KOPT-K1 (cell line): ENCODE data around the gene SARNP.

Source experiments
- H3K27ac ChIP-seq: fragments of 200-600 bp; sonication (generic); 2 replicates; pipeline ENCODE4 v1.5.1; 2016; ENCODE audit warnings: antibody characterized with exemption, mild to moderate bottlenecking, low read depth, low read length; ENCODE audit not compliant: poor library complexity, severe bottlenecking
- H3K36me3 ChIP-seq: fragments of 200-600 bp; sonication (generic); 2 replicates; pipeline ENCODE4 v1.5.1; 2017; ENCODE audit warnings: antibody characterized with exemption, mild to moderate bottlenecking, low read length, moderate library complexity; ENCODE audit not compliant: insufficient read depth
- H3K9me3 ChIP-seq: fragments of 200-600 bp; sonication (generic); 2 replicates; pipeline ENCODE4 v1.5.1; 2017; ENCODE audit warnings: antibody characterized with exemption, low read length, mild to moderate bottlenecking; ENCODE audit not compliant: insufficient read depth, poor library complexity, severe bottlenecking

The SARNP gene

GRCh38 chr12:55745361-55746173 lies 72.0 kb downstream of the SARNP start:
- H3K9me3 ChIP-seq, result no peaks in the 10 kb centered on the region
- H3K36me3 ChIP-seq, result peaks cover 42% of the 10 kb centered on the region
- H3K27ac ChIP-seq, result peak overlapping the region; percentile 70

GRCh38 chr12:55744340-55745030 lies 73.0 kb downstream of the SARNP start:
- peak overlapping the region; percentile 70 for H3K27ac ChIP-seq
- peaks cover 32% of the 10 kb centered on the region for H3K36me3 ChIP-seq
- no peaks in the 10 kb centered on the region for H3K9me3 ChIP-seq

GRCh38 chr12:55743406-55744339 lies 73.9 kb downstream of the SARNP start:
- Histone ChIP-seq H3K36me3 (peaks cover 23% of the 10 kb centered on the region; the same call in 1 of the 2 replicates), H3K9me3 (no peaks in the 10 kb centered on the region), H3K27ac (peak overlapping the region; percentile 70)

DNA sequence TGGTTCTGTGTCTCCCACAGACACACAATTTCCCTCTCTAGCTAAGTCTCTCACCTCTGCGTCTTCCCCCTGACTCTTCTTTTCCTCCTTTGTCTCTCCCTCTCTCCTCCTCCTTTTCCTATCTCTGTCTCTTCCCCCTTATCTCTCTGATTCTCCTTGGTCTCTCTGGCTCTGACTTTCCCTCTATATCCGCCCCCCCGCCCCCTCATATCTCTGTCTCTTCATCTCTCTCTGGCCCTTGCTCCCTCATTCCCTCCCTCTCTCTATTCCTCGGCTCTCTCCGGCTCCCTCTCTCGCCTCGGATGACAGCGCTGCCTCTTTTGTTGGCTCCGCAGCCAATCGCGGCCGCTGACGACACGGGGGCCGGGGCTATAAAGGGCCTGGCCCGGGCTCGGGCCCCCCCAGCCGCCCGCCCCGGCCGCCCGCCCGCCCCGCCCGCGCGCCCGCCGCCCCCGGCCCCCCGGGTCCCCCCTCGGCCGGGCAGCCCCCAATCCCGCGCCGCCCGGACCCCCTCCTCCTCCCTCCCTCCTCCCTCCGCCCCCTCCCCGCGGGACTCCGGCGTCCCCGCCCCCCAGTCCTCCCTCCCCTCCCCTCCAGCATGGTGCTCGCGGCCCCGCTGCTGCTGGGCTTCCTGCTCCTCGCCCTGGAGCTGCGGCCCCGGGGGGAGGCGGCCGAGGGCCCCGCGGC lies 74.7 kb downstream of the SARNP start, which contains the start of gene GDF11:
Gene GDF11 (plus strand): TSS at position 404 of the 687 bp plus-strand sequence. CDS start 195 bp downstream, at position 599.
- Histone ChIP-seq H3K27ac (peak within 1 kb of the TSS; percentile 70), H3K36me3 (peaks cover 15% of the 10 kb centered on the region; the same call in 1 of the 2 replicates), H3K9me3 (no peaks in the 10 kb centered on the region)

GRCh38 chr12:55741931-55742680 lies 75.4 kb downstream of the SARNP start:
- Histone ChIP-seq H3K36me3 (peaks cover 8% of the 10 kb centered on the region; the same call in 1 of the 2 replicates), H3K27ac (peak overlapping the region; percentile 48)

GRCh38 chr12:55739025-55739378 lies 78.5 kb downstream of the SARNP start:
- no peaks in the 10 kb centered on the region for H3K36me3 ChIP-seq
- H3K27ac ChIP-seq, result no peak overlapping the region
- H3K9me3 ChIP-seq, result no peaks in the 10 kb centered on the region

More at GRCh38 chr12:55741931-55742680, 75.4 kb downstream of the SARNP start:
- H3K9me3 ChIP-seq, result no peaks in the 10 kb centered on the region

GRCh38 chr12:55738123-55739024 lies 79.2 kb downstream of the SARNP start:
- no peaks in the 10 kb centered on the region for H3K9me3 ChIP-seq
- H3K27ac ChIP-seq, result peak overlapping the region; percentile 75
- H3K36me3 ChIP-seq, result no peaks in the 10 kb centered on the region

GRCh38 chr12:55737581-55738122 lies 79.9 kb downstream of the SARNP start:
- Histone ChIP-seq H3K36me3 (no peaks in the 10 kb centered on the region), H3K27ac (peak overlapping the region; percentile 75), H3K9me3 (no peaks in the 10 kb centered on the region)

DNA sequence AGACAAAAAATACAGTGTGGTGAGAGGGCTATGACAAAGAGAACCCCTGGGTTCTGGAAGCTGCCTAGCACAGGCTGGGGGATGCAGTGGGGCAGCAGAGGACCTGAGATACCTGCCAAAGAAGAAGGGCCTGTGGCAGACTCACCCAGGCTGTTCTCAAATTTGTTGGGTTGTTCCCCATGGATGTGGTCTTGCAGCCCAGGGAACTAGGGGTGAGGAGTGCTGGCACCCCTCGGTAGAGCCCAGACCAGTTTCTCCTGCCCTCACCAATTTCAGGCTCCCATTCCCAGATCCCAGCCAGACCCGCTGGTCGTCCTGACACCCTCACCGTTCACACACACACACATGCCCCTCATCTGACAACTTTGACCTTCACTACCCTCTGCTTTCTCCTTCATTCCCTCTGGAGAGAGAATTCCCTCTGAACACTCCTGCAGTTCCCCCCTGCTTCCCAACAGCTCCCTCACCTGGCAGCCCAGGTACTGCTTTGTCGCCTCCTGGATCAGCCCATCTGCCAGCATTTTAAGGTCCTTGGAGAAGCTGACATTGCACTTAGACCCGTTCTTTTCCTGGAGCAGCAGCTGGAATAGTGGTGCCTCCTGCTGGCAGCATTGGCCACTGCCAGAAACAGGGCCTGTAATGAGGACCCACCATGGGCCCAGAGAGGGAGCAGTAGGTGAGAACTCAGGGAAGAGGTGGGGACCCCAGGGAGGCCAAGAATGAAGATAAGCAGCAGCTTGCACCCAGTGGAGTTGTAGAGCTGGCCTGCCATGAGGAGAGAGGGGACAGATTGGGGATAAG lies 80.5 kb downstream of the SARNP start:
- no peaks in the 10 kb centered on the region for H3K36me3 ChIP-seq
- no peaks in the 10 kb centered on the region for H3K9me3 ChIP-seq
- H3K27ac ChIP-seq, result peak overlapping the region; percentile 75

DNA sequence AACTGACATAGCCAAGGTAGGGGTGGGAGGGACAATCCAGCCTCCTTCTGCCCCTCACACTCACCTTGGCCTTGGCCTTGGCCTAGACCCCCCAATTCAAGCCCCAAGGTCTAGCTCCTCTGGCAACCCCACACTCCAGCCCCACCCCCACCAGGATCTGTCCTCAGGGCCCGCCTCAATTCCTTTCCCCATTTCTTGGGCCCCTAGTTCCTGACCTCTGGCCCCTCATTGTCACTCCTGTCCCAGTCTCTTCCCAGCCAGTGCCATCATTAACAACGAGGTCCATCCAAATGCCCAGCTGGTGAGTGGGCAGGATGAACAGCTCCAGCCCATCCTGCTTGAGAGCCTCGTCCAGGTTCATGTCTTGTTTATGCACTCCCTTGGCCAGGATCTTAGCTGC lies 81.4 kb downstream of the SARNP start:
- Histone ChIP-seq H3K36me3 (no peaks in the 10 kb centered on the region), H3K9me3 (no peaks in the 10 kb centered on the region)

GRCh38 chr12:55734595-55734994 lies 82.9 kb downstream of the SARNP start:
- H3K36me3 ChIP-seq, result no peaks in the 10 kb centered on the region
- H3K9me3 ChIP-seq, result no peaks in the 10 kb centered on the region
- H3K27ac ChIP-seq, result no peak overlapping the region

More for the DNA sequence above, 81.4 kb downstream of the SARNP start:
- H3K27ac ChIP-seq, result no peak overlapping the region

GRCh38 chr12:55733858-55734257 lies 83.7 kb downstream of the SARNP start:
- Histone ChIP-seq H3K36me3 (no peaks in the 10 kb centered on the region), H3K9me3 (no peaks in the 10 kb centered on the region), H3K27ac (no peak overlapping the region)
